ENCODE measurements around the gene SLCO3A1.

SLCO3A1 gene

GRCh38 chr15:91861223-91861622 is 7.7 kb downstream of the SLCO3A1 start:
- DNase-seq: peak; percentile 94 to 95

GRCh38 chr15:91862891-91863504 is 9.5 kb downstream of the SLCO3A1 start:
- DNase-seq: no peak

GRCh38 chr15:91863621-91864255 is 10.2 kb downstream of the SLCO3A1 start:
- no peak for DNase-seq

- DNase-seq: no peak
Measured at GRCh38 chr15:91864664-91865063, 11.2 kb downstream of the SLCO3A1 start.

- no peak for DNase-seq
Measured at GRCh38 chr15:91865486-91865885, 12.0 kb downstream of the SLCO3A1 start.

GRCh38 chr15:91865950-91866349 is 12.4 kb downstream of the SLCO3A1 start:
- DNase-seq: no peak

- DNase-seq: no peak
Measured at GRCh38 chr15:91866371-91866905, 12.9 kb downstream of the SLCO3A1 start.

- DNase-seq: no peak
Measured at GRCh38 chr15:91866971-91867372, 13.5 kb downstream of the SLCO3A1 start.

- DNase-seq: peak; percentile 29 to 53
Measured at GRCh38 chr15:91867581-91868026, 14.1 kb downstream of the SLCO3A1 start.

GRCh38 chr15:91870876-91871537 is 17.5 kb downstream of the SLCO3A1 start:
- no peak for DNase-seq

GRCh38 chr15:91871837-91872236 is 18.3 kb downstream of the SLCO3A1 start:
- peak; percentile 67 to 83 for DNase-seq

GRCh38 chr15:91872356-91873137 is 19.0 kb downstream of the SLCO3A1 start:
- DNase-seq: no peak

- DNase-seq: no peak
Measured at GRCh38 chr15:91873138-91873536, 19.6 kb downstream of the SLCO3A1 start.

- no peak for DNase-seq
Measured at GRCh38 chr15:91874171-91874570, 20.7 kb downstream of the SLCO3A1 start.

GRCh38 chr15:91874992-91875660 is 21.6 kb downstream of the SLCO3A1 start:
- DNase-seq: no peak

GRCh38 chr15:91876187-91876586 is 22.7 kb downstream of the SLCO3A1 start:
- no peak for DNase-seq

- DNase-seq: no peak
Measured at GRCh38 chr15:91878319-91878870, 24.9 kb downstream of the SLCO3A1 start.

GRCh38 chr15:91879158-91879557 is 25.6 kb downstream of the SLCO3A1 start:
- no peak for DNase-seq

- no peak for DNase-seq
Measured at GRCh38 chr15:91880373-91880772, 26.9 kb downstream of the SLCO3A1 start.

- no peak for DNase-seq
Measured at GRCh38 chr15:91881569-91882297, 28.2 kb downstream of the SLCO3A1 start.
